Panc1 (cell line): ENCODE data around the gene DENND11.

ENCODE experiments used
- POLR2AphosphoS5 ChIP-seq: IDR thresholded peaks from 2 replicates; pipeline ENCODE4 v1.6.1; 2012; ENCODE audit warnings: mild to moderate bottlenecking, low read depth, low read length, moderate library complexity
- REST ChIP-seq, 2 experiments: IDR thresholded peaks; 2 replicates each; pipeline ENCODE4 v1.6.1; 2011 to 2012; ENCODE audit warnings: low read depth in 2 of 2, control low read depth in 1 of 2, low read length in 1 of 2, mild to moderate bottlenecking in 1 of 2, moderate library complexity in 1 of 2; ENCODE audit not compliant: insufficient read depth in 1 of 2
- TCF7L2 ChIP-seq: IDR thresholded peaks from 2 replicates; pipeline ENCODE4 v1.6.1; 2011; ENCODE audit warnings: mild to moderate bottlenecking, low read depth, low read length, inconsistent platforms
- TF ChIP-seq, protein P1 (sequence below): fragments of 450-650 bp; IDR thresholded peaks from 2 replicates; pipeline ENCODE4 v1.5.1; 2017; ENCODE audit warnings: mild to moderate bottlenecking

DNA sequence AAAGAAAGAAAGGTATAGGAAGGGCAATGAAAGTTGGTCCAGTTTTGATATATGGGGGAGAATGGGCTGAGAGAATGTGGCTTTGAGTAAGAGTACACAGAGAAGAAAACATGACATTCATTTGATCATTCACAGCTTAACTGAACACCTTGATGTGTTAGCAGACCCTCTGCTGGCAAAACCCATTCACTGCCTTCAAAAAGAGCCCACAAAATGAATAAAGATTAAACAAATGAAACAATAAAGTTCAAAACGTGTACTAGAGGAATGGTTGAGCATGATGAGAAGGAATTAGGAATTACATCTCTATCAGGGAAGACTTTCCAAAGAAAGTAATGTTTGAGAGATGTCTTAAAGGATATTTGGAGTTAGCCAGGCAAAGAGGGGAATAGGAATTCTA, 8.3 kb upstream of the DENND11 start:
- TF ChIP-seq, protein P1, sequence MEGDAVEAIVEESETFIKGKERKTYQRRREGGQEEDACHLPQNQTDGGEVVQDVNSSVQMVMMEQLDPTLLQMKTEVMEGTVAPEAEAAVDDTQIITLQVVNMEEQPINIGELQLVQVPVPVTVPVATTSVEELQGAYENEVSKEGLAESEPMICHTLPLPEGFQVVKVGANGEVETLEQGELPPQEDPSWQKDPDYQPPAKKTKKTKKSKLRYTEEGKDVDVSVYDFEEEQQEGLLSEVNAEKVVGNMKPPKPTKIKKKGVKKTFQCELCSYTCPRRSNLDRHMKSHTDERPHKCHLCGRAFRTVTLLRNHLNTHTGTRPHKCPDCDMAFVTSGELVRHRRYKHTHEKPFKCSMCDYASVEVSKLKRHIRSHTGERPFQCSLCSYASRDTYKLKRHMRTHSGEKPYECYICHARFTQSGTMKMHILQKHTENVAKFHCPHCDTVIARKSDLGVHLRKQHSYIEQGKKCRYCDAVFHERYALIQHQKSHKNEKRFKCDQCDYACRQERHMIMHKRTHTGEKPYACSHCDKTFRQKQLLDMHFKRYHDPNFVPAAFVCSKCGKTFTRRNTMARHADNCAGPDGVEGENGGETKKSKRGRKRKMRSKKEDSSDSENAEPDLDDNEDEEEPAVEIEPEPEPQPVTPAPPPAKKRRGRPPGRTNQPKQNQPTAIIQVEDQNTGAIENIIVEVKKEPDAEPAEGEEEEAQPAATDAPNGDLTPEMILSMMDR, result no peak
- TF ChIP-seq REST (IDR thresholded peaks at IDR 0.05; ENCODE audit: insufficient read depth in 1 of 2, low read depth in 2 of 2, low read length in 1 of 2), result no peak
- no peak for TF ChIP-seq POLR2AphosphoS5
- TF ChIP-seq TCF7L2, result no peak
